T-helper 9 cell (primary cell): Measurements from ENCODE around the gene GALNT8.

ENCODE experiments used
- DNase-seq: peaks from one replicate; pipeline ENCODE4 v3.0.0-alpha.2; 2020

GALNT8 gene

GRCh38 chr12:4802841-4803240, 82.6 kb downstream of the GALNT8 start:
- DNase-seq, result no peak

- DNase-seq, result no peak
Measured at GRCh38 chr12:4806439-4807115, 86.4 kb downstream of the GALNT8 start.

- DNase-seq, result no peak
Measured at GRCh38 chr12:4807116-4807783, 87.0 kb downstream of the GALNT8 start.

GRCh38 chr12:4807813-4808212, 87.6 kb downstream of the GALNT8 start:
- DNase-seq, result no peak

GRCh38 chr12:4809013-4809448, 88.8 kb downstream of the GALNT8 start:
- peak; percentile 8 for DNase-seq

GRCh38 chr12:4809449-4810218, 89.4 kb downstream of the GALNT8 start:
- no peak for DNase-seq

- DNase-seq, result no peak
Measured at GRCh38 chr12:4810219-4810671, 90.0 kb downstream of the GALNT8 start.

GRCh38 chr12:4812624-4813327, 92.6 kb downstream of the GALNT8 start:
- DNase-seq, result no peak

- DNase-seq, result no peak
Measured at GRCh38 chr12:4813741-4814140, 93.5 kb downstream of the GALNT8 start.

- no peak for DNase-seq
Measured at GRCh38 chr12:4814485-4814884, 94.3 kb downstream of the GALNT8 start.

GRCh38 chr12:4816744-4817525, 96.7 kb downstream of the GALNT8 start:
- no peak for DNase-seq

GRCh38 chr12:4817880-4818279, 97.7 kb downstream of the GALNT8 start:
- DNase-seq, result no peak

GRCh38 chr12:4819654-4820053, 99.5 kb downstream of the GALNT8 start:
- DNase-seq, result no peak

GRCh38 chr12:4820971-4821370, 100.8 kb downstream of the GALNT8 start:
- no peak for DNase-seq
